Panc1 (cell line): ENCODE results near the gene GPC6. TPM values are rescaled to one million over a fixed set of nuclear protein-coding genes. Genes with fewer than 3 reads are reported as not detected.

Experiments
- ATAC-seq: fragments of 200-7000 bp; cut with Tn5 transposase; 2 replicates; pipeline ENCODE4 v1.9.1; 2020; ENCODE audit warnings: mild to moderate bottlenecking, moderate library complexity
- BruUV-seq: library from RNA; stranded (reverse); fragments of 400-500 nt; replicated peaks from 2 replicates; lab custom pipeline; 2021; lab: Mats Ljungman, UMichigan
- CTCF ChIA-PET: fragments of 300-600 bp; sonication (Branson Sonifier 250); formaldehyde crosslinking; loops from one replicate; lab custom pipeline; 2022; ENCODE audit warnings: antibody characterized with exemption; lab: Charles Lee
- POLR2A ChIA-PET: fragments of 300-600 bp; sonication (Branson Sonifier 250); formaldehyde crosslinking; loops from one replicate; lab custom pipeline; 2022; ENCODE audit warnings: antibody characterized with exemption; lab: Charles Lee
- DNase-seq: peaks from one replicate; pipeline ENCODE4 v3.0.0-alpha.2; 2010; ENCODE audit warnings: low read depth, low spot score
- H3K27ac ChIP-seq: 2 replicates; pipeline ENCODE4 v1.5.1; 2011; ENCODE audit warnings: mild to moderate bottlenecking, low read length, inconsistent platforms
- H3K27me3 ChIP-seq: fragments of 200-500 bp; sonication (Bioruptor generic); 2 replicates; pipeline ENCODE4 v1.6.0; 2014; ENCODE audit warnings: low read length, inconsistent platforms; ENCODE audit not compliant: control insufficient read depth, insufficient read depth
- H3K36me3 ChIP-seq: fragments of 200-500 bp; sonication (Bioruptor generic); 2 replicates; pipeline ENCODE4 v1.5.1; 2014; ENCODE audit warnings: inconsistent platforms, mild to moderate bottlenecking, low read length, moderate library complexity; ENCODE audit not compliant: control insufficient read depth, insufficient read depth
- H3K4me1 ChIP-seq: 2 replicates; pipeline ENCODE4 v1.5.1; 2011; ENCODE audit warnings: inconsistent platforms, mild to moderate bottlenecking, low read length, moderate library complexity; ENCODE audit not compliant: control insufficient read depth, insufficient read depth
- H3K4me3 ChIP-seq, 2 experiments: 2 replicates each; pipeline ENCODE4 v1.5.1; 2011 to 2012; ENCODE audit warnings: low read depth in 2 of 2, low read length in 2 of 2, mild to moderate bottlenecking in 2 of 2, inconsistent platforms in 1 of 2, moderate library complexity in 1 of 2
- H3K9me3 ChIP-seq: fragments of 200-500 bp; sonication (Bioruptor generic); 2 replicates; pipeline ENCODE4 v1.5.1; 2014; ENCODE audit warnings: low read depth, mild to moderate bottlenecking, inconsistent platforms, low read length, moderate library complexity; ENCODE audit not compliant: control insufficient read depth, insufficient read depth
- POLR2AphosphoS5 ChIP-seq: IDR thresholded peaks from 2 replicates; pipeline ENCODE4 v1.6.1; 2012; ENCODE audit warnings: mild to moderate bottlenecking, low read depth, low read length, moderate library complexity
- REST ChIP-seq, 2 experiments: IDR thresholded peaks; 2 replicates each; pipeline ENCODE4 v1.6.1; 2011 to 2012; ENCODE audit warnings: low read depth in 2 of 2, control low read depth in 1 of 2, low read length in 1 of 2, mild to moderate bottlenecking in 1 of 2, moderate library complexity in 1 of 2; ENCODE audit not compliant: insufficient read depth in 1 of 2
- SIN3A ChIP-seq: IDR thresholded peaks from 2 replicates; pipeline ENCODE4 v1.6.1; 2012; ENCODE audit warnings: low read depth, mild to moderate bottlenecking, low read length, moderate library complexity, borderline replicate concordance; ENCODE audit not compliant: insufficient read depth
- TCF7L2 ChIP-seq: IDR thresholded peaks from 2 replicates; pipeline ENCODE4 v1.6.1; 2011; ENCODE audit warnings: mild to moderate bottlenecking, low read depth, low read length, inconsistent platforms
- in situ Hi-C: cut with HindIII; loops from 2 replicates; pipeline ENCODE4 v1.10.0; 2016; ENCODE audit warnings: low sequenced_read_pairs, low pct_unique_long_range_greater_than_20kb
- intact Hi-C: fragments of 100-400 bp; cut with micrococcal nuclease; formaldehyde crosslinking; loops from one replicate; pipeline ENCODE4 v1.10.0; 2022; ENCODE audit not compliant: unreplicated experiment
- total RNA-seq: library from RNA; stranded (reverse); gene quantifications from one replicate; pipeline ENCODE4 v1.2.1, GENCODE V29; 2021; ENCODE audit not compliant: unreplicated experiment
- TF ChIP-seq, protein P1 (sequence below): fragments of 450-650 bp; IDR thresholded peaks from 2 replicates; pipeline ENCODE4 v1.5.1; 2017; ENCODE audit warnings: mild to moderate bottlenecking

GPC6 gene
- total RNA-seq, 1 experiment from 2014 or later = 4.8 TPM

DNA sequence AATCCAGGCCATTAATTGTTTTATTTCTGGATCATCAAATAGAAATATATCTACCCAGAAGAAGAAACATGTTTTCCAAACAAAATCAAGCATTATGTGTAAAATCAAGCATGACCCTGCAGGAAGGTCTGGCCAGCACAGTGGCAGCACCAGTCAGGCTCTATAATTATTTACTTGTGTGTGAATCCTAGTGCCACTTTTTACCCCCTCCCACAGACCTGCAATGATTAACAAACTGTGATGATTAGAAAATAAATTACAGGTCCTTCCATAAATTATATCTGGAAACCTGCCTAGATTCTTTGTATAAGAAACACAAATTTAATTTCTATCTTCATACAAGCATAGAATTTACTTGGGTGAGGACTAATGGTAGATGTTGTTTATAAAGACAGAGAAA, 186.1 kb downstream of the GPC6 start:
- POLR2A ChIA-PET = no interaction called here
- in situ Hi-C loops = no loop called here

GRCh38 chr13:93413972-93414717, 187.5 kb downstream of the GPC6 start:
- TF ChIP-seq POLR2AphosphoS5 = no peak
- no peak for TF ChIP-seq REST (IDR thresholded peaks at IDR 0.05; ENCODE audit: insufficient read depth in 1 of 2, low read depth in 2 of 2, low read length in 1 of 2)
- TF ChIP-seq, protein P1, sequence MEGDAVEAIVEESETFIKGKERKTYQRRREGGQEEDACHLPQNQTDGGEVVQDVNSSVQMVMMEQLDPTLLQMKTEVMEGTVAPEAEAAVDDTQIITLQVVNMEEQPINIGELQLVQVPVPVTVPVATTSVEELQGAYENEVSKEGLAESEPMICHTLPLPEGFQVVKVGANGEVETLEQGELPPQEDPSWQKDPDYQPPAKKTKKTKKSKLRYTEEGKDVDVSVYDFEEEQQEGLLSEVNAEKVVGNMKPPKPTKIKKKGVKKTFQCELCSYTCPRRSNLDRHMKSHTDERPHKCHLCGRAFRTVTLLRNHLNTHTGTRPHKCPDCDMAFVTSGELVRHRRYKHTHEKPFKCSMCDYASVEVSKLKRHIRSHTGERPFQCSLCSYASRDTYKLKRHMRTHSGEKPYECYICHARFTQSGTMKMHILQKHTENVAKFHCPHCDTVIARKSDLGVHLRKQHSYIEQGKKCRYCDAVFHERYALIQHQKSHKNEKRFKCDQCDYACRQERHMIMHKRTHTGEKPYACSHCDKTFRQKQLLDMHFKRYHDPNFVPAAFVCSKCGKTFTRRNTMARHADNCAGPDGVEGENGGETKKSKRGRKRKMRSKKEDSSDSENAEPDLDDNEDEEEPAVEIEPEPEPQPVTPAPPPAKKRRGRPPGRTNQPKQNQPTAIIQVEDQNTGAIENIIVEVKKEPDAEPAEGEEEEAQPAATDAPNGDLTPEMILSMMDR = no peak
- TF ChIP-seq TCF7L2 = no peak
- TF ChIP-seq SIN3A = no peak
- H3K27me3 ChIP-seq = no peaks in the 10 kb centered on the region
- H3K9me3 ChIP-seq = no peaks in the 10 kb centered on the region
- ChIA-PET POLR2A (no interaction called here), CTCF (no interaction called here)
- H3K36me3 ChIP-seq = no peaks in the 10 kb centered on the region
- intact Hi-C loops = no loop called here
- DNase-seq (no peak), ATAC-seq (no peak)
- H3K4me3 ChIP-seq = no peak overlapping the region
- in situ Hi-C loops = no loop called here
- no peak overlapping the region for H3K27ac ChIP-seq
- no TSS peak for BruUV-seq
- H3K4me1 ChIP-seq = no peaks in the 10 kb centered on the region

More for the DNA sequence above, 186.1 kb downstream of the GPC6 start:
- CTCF ChIA-PET = no interaction called here
- no peak overlapping the region for H3K27ac ChIP-seq
- TF ChIP-seq REST (IDR thresholded peaks at IDR 0.05; ENCODE audit: insufficient read depth in 1 of 2, low read depth in 2 of 2, low read length in 1 of 2) (no peak), POLR2AphosphoS5 (no peak), SIN3A (no peak), TCF7L2 (no peak)
- TF ChIP-seq, protein P1 = no peak
- DNase-seq (no peak), ATAC-seq (no peak)
- no peaks in the 10 kb centered on the region for H3K9me3 ChIP-seq
- BruUV-seq = no TSS peak
- H3K36me3 ChIP-seq = no peaks in the 10 kb centered on the region
- no peak overlapping the region for H3K4me3 ChIP-seq
- intact Hi-C loops = no loop called here
- no peaks in the 10 kb centered on the region for H3K27me3 ChIP-seq
- no peaks in the 10 kb centered on the region for H3K4me1 ChIP-seq
